ENCODE measurements around the gene SSC4D.
"Not testable (repeated sequence)": the region's sequence is repeated elsewhere in the genome, so short reads cannot be mapped to it uniquely, and the experiment has no call there.

Gene SSC4D

GRCh38 chr7:76427635-76428034, 18.1 kb upstream of the SSC4D start:
- no peak for TF ChIP-seq ZNF274 (IDR thresholded peaks at IDR 0.05; ENCODE audit: low read depth, low read length)
- H3K4me3 ChIP-seq (ENCODE audit: low read length), result no peak overlapping the region

DNA sequence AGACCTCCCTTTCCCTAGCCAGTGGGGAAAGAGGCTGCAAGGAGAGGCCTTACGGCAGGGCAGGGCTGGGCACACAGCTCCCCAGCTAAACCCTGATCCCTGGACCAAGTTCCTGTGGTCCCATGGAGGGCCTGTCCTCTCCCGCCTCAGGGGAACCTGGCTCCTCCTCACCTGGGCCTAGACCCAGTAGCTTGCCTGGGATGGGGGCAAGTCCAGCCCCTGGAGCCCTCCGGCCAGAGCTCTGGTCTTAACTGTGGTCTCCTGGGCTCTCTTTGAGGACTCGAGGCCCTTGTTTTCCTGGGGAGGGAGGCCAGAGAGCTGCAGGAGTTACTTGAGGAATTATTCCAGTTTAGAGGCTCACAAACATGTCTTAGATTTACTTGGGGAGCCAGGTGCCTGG, 16.7 kb upstream of the SSC4D start:
- no peak overlapping the region for H3K4me3 ChIP-seq (ENCODE audit: low read length)

GRCh38 chr7:76425558-76425957, 16.1 kb upstream of the SSC4D start:
- H3K4me3 ChIP-seq (ENCODE audit: low read length), result not testable (repeated sequence)

More for the DNA sequence above, 16.7 kb upstream of the SSC4D start:
- TF ChIP-seq ZNF274 (IDR thresholded peaks at IDR 0.05; ENCODE audit: low read depth, low read length), result no peak

GRCh38 chr7:76425156-76425555, 15.7 kb upstream of the SSC4D start:
- no peak overlapping the region for H3K4me3 ChIP-seq (ENCODE audit: low read length)
- TF ChIP-seq ZNF274 (IDR thresholded peaks at IDR 0.05; ENCODE audit: low read depth, low read length), result no peak

GRCh38 chr7:76424413-76425111, 15.1 kb upstream of the SSC4D start, which contains the start of gene ZP3:
TSS of gene ZP3 (plus strand) at chr7:76424950. CDS start at chr7:76424965, 15 bp downstream.
- TF ChIP-seq ZNF274 (IDR thresholded peaks at IDR 0.05; ENCODE audit: low read depth, low read length), result no peak
- H3K4me3 ChIP-seq (ENCODE audit: low read length), result no peak within 1 kb of the TSS

GRCh38 chr7:76423666-76424412, 14.3 kb upstream of the SSC4D start:
- no peak overlapping the region for H3K4me3 ChIP-seq (ENCODE audit: low read length)
- no peak for TF ChIP-seq ZNF274 (IDR thresholded peaks at IDR 0.05; ENCODE audit: low read depth, low read length)

DNA sequence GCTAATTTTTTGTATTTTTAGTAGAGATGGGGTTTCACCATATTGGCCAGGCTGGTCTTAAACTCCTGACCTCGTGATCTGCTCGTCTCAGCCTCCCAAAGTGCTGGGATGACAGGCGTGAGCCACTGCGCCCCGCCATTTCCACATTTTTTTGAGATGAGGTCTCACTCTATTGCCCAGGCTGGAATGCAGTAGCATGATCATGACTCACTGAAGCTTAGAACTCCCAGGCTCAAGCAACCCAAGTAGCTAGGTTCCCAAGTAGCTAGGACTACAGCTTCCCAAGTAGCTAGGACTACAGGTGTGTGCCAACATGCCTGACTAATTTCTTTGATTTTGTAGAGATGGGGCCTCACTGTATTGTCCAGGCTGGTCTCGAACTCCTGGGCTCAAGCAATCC, 11.6 kb upstream of the SSC4D start:
- not testable (repeated sequence) for H3K4me3 ChIP-seq (ENCODE audit: low read length)

DNA sequence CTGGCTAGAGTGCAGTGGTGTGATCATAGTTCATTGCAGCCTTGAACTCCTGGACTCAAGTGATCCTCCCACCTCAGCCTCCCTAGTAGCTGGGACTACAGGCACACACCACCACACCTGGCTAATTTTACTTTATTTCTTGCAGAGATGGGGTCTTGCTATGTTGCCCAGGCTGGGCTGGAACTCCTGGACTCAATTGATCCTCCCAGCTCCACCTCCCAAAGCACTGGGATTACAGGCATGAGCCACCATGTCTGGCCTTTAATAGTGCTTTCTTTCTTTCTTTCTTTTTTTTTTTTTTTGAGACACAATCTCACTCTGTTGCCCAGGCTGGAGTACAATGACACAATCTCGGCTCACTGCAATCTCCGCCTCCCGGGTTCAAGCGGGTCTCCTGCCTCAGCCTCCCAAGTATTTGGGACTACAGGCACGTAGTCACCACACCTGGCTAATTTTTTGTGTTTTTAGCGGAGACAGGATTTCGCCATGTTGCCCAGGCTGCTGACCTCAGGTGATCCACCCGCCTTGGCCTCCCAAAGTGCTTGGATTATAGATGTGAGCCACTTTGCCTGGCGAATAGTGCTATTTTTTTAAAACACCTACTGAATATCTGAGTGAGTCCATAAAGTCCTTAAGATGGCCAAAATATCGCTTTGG, 8.3 kb upstream of the SSC4D start:
- not testable (repeated sequence) for H3K4me3 ChIP-seq (ENCODE audit: low read length)

- H3K4me3 ChIP-seq (ENCODE audit: low read length), result no peak overlapping the region
Observed at GRCh38 chr7:76412249-76412648, 2.8 kb upstream of the SSC4D start.

GRCh38 chr7:76411626-76412025, 2.1 kb upstream of the SSC4D start:
- H3K4me3 ChIP-seq (ENCODE audit: low read length), result no peak overlapping the region
- no peak for TF ChIP-seq ZNF274 (IDR thresholded peaks at IDR 0.05; ENCODE audit: low read depth, low read length)

More at GRCh38 chr7:76412249-76412648, 2.8 kb upstream of the SSC4D start:
- TF ChIP-seq ZNF274 (IDR thresholded peaks at IDR 0.05; ENCODE audit: low read depth, low read length), result no peak

DNA sequence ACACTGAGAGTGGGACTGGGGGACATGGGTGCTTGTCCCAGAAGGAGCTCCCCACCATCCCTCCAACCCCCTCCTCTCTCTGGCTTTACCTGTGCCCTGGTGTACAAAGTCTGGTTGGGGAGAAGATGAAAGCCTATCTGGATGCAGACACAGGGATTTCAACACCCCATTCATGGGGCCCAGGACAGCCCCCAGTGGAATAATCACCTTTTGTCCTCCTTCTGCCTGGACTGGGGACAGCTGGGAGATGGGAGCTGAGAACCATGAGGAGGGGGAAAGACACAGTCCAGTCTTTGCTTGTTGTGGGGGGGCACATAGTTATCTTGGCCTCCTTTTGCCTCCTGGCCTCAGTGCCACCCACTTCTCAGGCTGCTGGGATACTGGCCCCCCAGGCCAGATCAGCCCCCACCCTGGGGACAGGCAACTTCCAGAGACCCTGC, 1.4 kb downstream of the SSC4D start:
- no peak overlapping the region for H3K4me3 ChIP-seq (ENCODE audit: low read length)

DNA sequence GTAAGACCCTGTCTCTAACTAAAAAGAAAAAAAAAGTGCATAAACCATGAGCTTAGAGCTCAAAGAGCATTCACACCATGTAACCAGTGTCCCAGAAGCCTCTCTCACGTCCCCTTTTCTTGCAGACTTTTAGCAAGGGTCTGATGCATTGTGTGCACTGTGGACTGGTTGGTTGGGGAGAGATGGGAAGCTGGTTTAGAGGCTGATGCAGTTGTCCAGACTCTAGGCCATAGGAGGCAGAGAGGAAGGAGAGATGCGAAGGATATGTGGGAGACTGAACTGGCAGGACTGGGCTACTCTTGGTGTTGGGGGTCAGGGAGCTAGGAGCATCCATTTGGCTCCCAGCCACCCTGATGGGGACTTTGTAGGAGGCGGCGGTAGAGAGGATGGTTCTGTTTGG, 1.8 kb downstream of the SSC4D start:
- no peak for TF ChIP-seq ZNF274 (IDR thresholded peaks at IDR 0.05; ENCODE audit: low read depth, low read length)
- H3K4me3 ChIP-seq (ENCODE audit: low read length), result no peak overlapping the region

More for the DNA sequence above, 1.4 kb downstream of the SSC4D start:
- TF ChIP-seq ZNF274 (IDR thresholded peaks at IDR 0.05; ENCODE audit: low read depth, low read length), result no peak

GRCh38 chr7:76405738-76406137, 3.8 kb downstream of the SSC4D start:
- no peak for TF ChIP-seq ZNF274 (IDR thresholded peaks at IDR 0.05; ENCODE audit: low read depth, low read length)
- H3K4me3 ChIP-seq (ENCODE audit: low read length), result no peak overlapping the region

DNA sequence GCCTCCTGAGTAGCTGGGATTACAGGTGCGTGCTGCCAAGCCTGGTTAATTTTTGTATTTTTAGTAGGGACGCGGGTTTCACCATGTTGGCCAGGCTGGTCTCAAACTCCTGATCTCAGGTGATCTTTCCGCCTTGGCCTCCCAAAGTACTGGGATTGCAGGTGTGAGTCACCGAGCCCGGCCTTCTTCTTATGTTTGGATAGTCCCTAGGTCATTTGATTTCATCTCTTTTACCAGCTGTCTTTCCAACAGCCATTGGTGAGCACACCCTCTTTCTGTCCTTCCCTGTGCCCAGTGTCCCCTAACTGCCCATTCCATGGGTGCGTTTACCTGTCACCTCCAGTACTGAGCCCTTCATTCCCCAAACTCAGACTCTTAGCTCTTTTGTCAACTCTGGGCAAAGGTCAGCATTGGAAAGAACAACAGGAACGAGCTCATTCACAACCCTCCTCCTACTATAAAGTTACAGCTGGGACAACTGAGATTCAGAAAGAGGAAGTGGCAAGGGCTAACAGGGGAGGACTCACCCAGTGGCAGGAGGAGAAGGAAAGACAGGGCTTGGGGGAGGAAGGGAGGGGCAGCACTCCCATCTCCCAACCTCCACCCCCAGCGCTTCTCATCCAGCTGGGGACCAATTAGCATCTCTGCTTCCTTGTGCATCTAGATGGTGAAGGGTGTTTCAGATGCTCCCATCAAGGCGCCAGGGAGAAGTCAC, 5.6 kb downstream of the SSC4D start:
- H3K4me3 ChIP-seq (ENCODE audit: low read length), result no peak overlapping the region
- TF ChIP-seq ZNF274 (IDR thresholded peaks at IDR 0.05; ENCODE audit: low read depth, low read length), result no peak

- H3K4me3 ChIP-seq (ENCODE audit: low read length), result not testable (repeated sequence)
Observed at GRCh38 chr7:76403097-76403496, 6.4 kb downstream of the SSC4D start.
